ENCODE data around the gene BRK1. TPM values are rescaled to one million over a fixed set of nuclear protein-coding genes. Genes with fewer than 3 reads are reported as not detected.
A peak's percentile ranks its signal among the peaks of the same experiment; 100 is the strongest.

Gene BRK1
- total RNA-seq, 1 experiment from 2014 or later = 78.5 TPM

DNA sequence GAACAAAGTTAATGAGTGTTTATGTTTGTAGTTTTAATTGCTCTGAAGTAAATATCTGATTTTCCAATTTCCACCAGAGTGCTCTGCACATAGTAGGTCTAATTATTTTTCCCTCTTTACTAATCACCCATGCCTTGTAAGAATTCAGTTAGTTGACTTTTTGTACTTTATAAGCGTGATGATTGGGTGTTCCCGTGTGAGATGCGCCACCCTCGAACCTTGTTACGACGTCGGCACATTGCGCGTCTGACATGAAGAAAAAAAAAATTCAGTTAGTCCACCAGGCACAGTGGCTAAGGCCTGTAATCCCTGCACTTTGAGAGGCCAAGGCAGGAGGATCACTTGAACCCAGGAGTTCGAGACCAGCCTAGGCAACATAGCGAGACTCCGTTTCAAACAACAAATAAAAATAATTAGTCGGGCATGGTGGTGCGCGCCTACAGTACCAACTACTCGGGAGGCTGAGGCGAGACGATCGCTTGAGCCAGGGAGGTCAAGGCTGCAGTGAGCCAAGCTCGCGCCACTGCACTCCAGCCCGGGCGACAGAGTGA is 25.6 kb downstream of the BRK1 start:
- Mint-ChIP-seq H3K27me3 (ENCODE audit: insufficient read depth, unreplicated experiment) (no peaks in the 10 kb centered on the region), H3K27ac (ENCODE audit: low read depth, unreplicated experiment) (peak overlapping the region; percentile 92), H3K9me3 (ENCODE audit: unreplicated experiment) (no peaks in the 10 kb centered on the region), H3K4me3 (ENCODE audit: unreplicated experiment) (peak overlapping the region; percentile 86), H3K4me1 (ENCODE audit: insufficient read depth, unreplicated experiment) (peaks cover 6% of the 10 kb centered on the region), H3K36me3 (ENCODE audit: insufficient read depth, unreplicated experiment) (peaks cover 36% of the 10 kb centered on the region)
- DNase-seq (ENCODE audit: unreplicated experiment) = no peak
- no TSS peak for BruUV-seq (replicated peaks)
- CTCF ChIA-PET = interaction anchor here (0.6 to 0.8 kb wide), 4 partner anchors 77 to 164 kb away, joined by 3 to 4 read pairs (median 3); no protein-coding TSS in a partner anchor
- TF ChIP-seq, protein P1, sequence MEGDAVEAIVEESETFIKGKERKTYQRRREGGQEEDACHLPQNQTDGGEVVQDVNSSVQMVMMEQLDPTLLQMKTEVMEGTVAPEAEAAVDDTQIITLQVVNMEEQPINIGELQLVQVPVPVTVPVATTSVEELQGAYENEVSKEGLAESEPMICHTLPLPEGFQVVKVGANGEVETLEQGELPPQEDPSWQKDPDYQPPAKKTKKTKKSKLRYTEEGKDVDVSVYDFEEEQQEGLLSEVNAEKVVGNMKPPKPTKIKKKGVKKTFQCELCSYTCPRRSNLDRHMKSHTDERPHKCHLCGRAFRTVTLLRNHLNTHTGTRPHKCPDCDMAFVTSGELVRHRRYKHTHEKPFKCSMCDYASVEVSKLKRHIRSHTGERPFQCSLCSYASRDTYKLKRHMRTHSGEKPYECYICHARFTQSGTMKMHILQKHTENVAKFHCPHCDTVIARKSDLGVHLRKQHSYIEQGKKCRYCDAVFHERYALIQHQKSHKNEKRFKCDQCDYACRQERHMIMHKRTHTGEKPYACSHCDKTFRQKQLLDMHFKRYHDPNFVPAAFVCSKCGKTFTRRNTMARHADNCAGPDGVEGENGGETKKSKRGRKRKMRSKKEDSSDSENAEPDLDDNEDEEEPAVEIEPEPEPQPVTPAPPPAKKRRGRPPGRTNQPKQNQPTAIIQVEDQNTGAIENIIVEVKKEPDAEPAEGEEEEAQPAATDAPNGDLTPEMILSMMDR (IDR thresholded peaks at IDR 0.05; ENCODE audit: unreplicated experiment) = no peak
- POLR2A ChIA-PET = interaction anchor here (0.5 to 3.8 kb wide), 25 partner anchors 10 to 1197 kb away, joined by 3 to 41 read pairs (median 4); partner anchors contain the start of genes ARPC4, BRK1, RPUSD3 and TADA3
- intact Hi-C loops (cut with micrococcal nuclease) = no loop called here

DNA sequence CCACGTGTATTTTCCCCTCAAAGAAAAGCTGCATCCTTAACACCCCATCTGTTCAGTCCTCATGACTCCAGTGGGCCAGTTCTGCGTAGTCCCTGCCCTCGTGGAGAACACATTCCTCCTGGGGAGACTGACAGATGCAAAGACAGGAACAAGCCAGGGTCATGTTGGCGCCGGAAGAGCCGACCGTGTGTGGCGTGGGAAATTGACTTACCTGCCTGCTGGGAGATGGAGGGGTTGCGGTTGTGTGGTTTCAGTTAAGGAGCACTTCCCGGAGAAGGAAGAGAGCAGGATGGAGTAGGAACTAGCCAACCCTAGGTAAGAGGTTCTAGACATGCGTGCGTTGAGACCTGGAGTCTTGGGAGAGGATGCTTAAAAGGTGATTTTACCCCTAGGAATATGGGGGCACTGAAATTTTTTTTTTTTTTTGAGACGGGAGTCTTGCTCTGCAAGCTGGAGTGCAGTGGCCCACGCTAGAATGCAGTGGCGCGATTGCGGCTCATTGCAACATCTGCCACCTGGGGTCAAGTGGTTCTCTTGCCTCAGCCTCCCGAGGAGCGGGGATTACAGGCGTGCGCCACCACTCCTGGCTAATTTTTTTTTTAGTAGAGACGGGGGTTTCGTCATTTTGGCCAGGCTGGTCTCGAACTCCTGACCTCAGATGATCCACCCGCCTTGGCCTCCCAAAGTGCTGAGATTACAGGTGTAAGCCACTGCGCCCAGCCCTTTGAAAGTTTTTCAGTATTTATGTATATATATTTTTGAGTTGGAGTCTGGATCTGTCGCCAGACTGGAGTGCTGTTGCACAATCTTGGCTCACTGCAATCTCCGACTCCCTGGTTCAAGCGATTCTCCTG is 27.5 kb downstream of the BRK1 start:
- no TSS peak for BruUV-seq (replicated peaks)
- CTCF ChIA-PET = interaction anchor here (0.7 kb wide), 2 partner anchors 9 to 81 kb away, joined by 3 to 4 read pairs; no protein-coding TSS in a partner anchor

DNA sequence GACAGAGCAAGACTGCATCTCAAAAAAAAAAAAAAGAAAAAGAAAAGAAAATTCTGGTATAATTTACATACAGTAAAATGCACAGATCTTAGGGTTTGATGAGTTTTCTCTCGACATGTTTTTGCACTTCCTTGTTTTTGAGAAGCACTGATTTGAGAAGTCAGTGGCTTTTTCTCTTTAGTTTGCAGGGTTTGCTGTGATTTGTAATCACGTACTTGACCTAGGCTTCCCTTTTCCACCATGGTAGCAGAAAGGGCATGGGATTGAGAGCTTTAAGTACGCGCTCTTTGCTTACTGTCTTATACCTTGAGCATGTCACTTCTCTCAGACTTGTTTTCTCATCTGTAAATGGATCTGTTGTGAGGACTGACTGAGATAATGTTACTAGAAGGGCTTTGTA is 30.2 kb downstream of the BRK1 start:
- H3K27me3 Mint-ChIP-seq (ENCODE audit: insufficient read depth, unreplicated experiment) = no peaks in the 10 kb centered on the region
- intact Hi-C loops (cut with micrococcal nuclease) = no loop called here
- no TSS peak for BruUV-seq (replicated peaks)

More for the DNA sequence above, 27.5 kb downstream of the BRK1 start:
- H3K27me3 Mint-ChIP-seq (ENCODE audit: insufficient read depth, unreplicated experiment) = no peaks in the 10 kb centered on the region
- TF ChIP-seq, protein P1 (IDR thresholded peaks at IDR 0.05; ENCODE audit: unreplicated experiment) = no peak
- no peaks in the 10 kb centered on the region for H3K9me3 Mint-ChIP-seq (ENCODE audit: unreplicated experiment)
- H3K27ac Mint-ChIP-seq (ENCODE audit: low read depth, unreplicated experiment) = peak overlapping the region; percentile 92
- H3K36me3 Mint-ChIP-seq (ENCODE audit: insufficient read depth, unreplicated experiment) = peaks cover 55% of the 10 kb centered on the region
- peak overlapping the region; percentile 86 for H3K4me3 Mint-ChIP-seq (ENCODE audit: unreplicated experiment)
- POLR2A ChIA-PET = interaction anchor here (0.7 to 3.8 kb wide), 6 partner anchors 50 to 1568 kb away, joined by 3 to 41 read pairs (median 4); partner anchors contain the start of gene RPUSD3
- intact Hi-C loops (cut with micrococcal nuclease) = loop anchor here (2.0 kb wide), 1 partner anchor 82 kb away; no protein-coding TSS in a partner anchor
- H3K4me1 Mint-ChIP-seq (ENCODE audit: insufficient read depth, unreplicated experiment) = peaks cover 6% of the 10 kb centered on the region
- DNase-seq (ENCODE audit: unreplicated experiment) = peak; percentile 38

More for the DNA sequence above, 30.2 kb downstream of the BRK1 start:
- peaks cover 82% of the 10 kb centered on the region for H3K36me3 Mint-ChIP-seq (ENCODE audit: insufficient read depth, unreplicated experiment)
- no peak for DNase-seq (ENCODE audit: unreplicated experiment)
- POLR2A ChIA-PET = interaction anchor here (0.6 kb wide), 1 partner anchor 53 kb away, joined by 4 read pairs; no protein-coding TSS in a partner anchor
- no peaks in the 10 kb centered on the region for H3K9me3 Mint-ChIP-seq (ENCODE audit: unreplicated experiment)
- CTCF ChIA-PET = interaction anchor here (0.6 to 0.7 kb wide), 2 partner anchors 11 to 12 kb away, joined by 3 read pairs; no protein-coding TSS in a partner anchor
- H3K4me3 Mint-ChIP-seq (ENCODE audit: unreplicated experiment) = no peak overlapping the region
- H3K27ac Mint-ChIP-seq (ENCODE audit: low read depth, unreplicated experiment) = no peak overlapping the region
- TF ChIP-seq, protein P1 (IDR thresholded peaks at IDR 0.05; ENCODE audit: unreplicated experiment) = no peak
- H3K4me1 Mint-ChIP-seq (ENCODE audit: insufficient read depth, unreplicated experiment) = peaks cover 6% of the 10 kb centered on the region

Data from MCF 10A (cell line).